Measurements from ENCODE around the gene SLC25A10.

SLC25A10 gene

GRCh38 chr17:81727324-81728031, 15.4 kb downstream of the SLC25A10 start:
- no peak for TF ChIP-seq ZNF384 (IDR thresholded peaks at IDR 0.05)
- TF ChIP-seq, protein P1, sequence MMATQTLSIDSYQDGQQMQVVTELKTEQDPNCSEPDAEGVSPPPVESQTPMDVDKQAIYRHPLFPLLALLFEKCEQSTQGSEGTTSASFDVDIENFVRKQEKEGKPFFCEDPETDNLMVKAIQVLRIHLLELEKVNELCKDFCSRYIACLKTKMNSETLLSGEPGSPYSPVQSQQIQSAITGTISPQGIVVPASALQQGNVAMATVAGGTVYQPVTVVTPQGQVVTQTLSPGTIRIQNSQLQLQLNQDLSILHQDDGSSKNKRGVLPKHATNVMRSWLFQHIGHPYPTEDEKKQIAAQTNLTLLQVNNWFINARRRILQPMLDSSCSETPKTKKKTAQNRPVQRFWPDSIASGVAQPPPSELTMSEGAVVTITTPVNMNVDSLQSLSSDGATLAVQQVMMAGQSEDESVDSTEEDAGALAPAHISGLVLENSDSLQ (IDR thresholded peaks at IDR 0.05): peak; percentile 85
- POLR2A ChIA-PET: interaction anchor here (1.2 kb wide), 1 partner anchor 24 kb away, joined by 4 read pairs; the partner anchor contains the start of gene MRPL12
- no peak for DNase-seq (ENCODE audit: extremely low spot score)
- CTCF ChIA-PET: interaction anchor here (1.3 kb wide), 1 partner anchor 142 kb away, joined by 3 read pairs; no protein-coding TSS in a partner anchor

GRCh38 chr17:81733507-81734404, 21.7 kb downstream of the SLC25A10 start:
- POLR2A ChIA-PET: interaction anchor here (1.2 to 2.5 kb wide), 4 partner anchors 21 to 136 kb away, joined by 3 to 11 read pairs (median 8); partner anchors contain the start of gene MCRIP1
- DNase-seq (ENCODE audit: extremely low spot score): peak; percentile 95
- TF ChIP-seq SP1 (IDR thresholded peaks at IDR 0.05): no peak
- TF ChIP-seq, protein P1 (IDR thresholded peaks at IDR 0.05): peak; percentile 80
- CTCF ChIA-PET: interaction anchor here (0.6 to 2.3 kb wide), 4 partner anchors 16 to 135 kb away, joined by 3 to 9 read pairs (median 4); no protein-coding TSS in a partner anchor

DNA sequence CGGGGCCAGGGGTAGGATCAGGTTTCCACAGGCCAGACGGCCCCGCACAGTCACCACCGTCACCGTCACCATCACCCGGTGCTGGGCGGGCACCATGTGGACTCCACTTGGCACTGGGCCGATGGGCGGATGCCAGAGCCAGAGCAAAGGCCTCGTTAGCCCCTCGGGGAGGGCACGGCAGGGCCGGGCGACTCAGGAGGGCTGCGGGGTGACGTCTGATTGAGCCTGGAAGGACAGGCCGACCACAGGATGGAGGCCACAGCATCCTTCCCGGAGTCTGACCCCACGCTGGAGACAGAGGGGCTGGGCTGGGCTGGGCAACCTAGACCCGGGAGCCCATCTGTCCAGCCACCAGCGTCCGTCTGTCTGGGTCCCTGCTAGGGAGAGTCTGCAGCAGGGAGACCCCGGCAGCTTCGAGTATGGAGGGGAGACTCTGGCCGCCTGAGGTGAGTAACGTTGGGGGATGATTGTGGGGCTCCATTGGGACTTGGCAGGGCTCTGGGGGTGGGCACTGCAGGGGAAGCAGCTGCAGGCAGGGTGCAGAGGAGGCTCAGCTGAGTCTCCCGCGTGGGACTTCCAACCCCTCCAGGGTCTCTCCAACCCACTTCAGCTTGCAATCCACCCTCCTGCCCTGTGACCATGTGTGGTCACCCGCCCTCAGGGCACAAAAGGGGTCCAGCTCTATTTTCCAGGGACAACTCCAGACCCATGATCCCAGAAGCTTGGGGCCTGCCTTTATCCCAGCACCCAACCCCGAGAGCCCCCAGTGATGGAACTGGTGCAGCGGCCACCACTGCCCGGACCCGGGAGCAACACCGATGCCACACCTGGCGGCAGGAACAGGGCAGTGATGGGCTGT, 22.6 kb downstream of the SLC25A10 start:
- CTCF ChIA-PET: interaction anchor here (1.3 to 2.3 kb wide), 2 partner anchors 120 to 134 kb away, joined by 3 to 9 read pairs; no protein-coding TSS in a partner anchor
- TF ChIP-seq L3MBTL2 (conservative IDR thresholded peaks at IDR 0.05): no peak
- TF ChIP-seq LEF1 (IDR thresholded peaks at IDR 0.05; ENCODE audit: borderline replicate concordance): no peak
- TF ChIP-seq FOXA1 (IDR thresholded peaks at IDR 0.05): no peak
- TF ChIP-seq BHLHE40 (IDR thresholded peaks at IDR 0.05; ENCODE audit: borderline replicate concordance): no peak
- TF ChIP-seq SUZ12 (IDR thresholded peaks at IDR 0.05): no peak
- no peak for TF ChIP-seq NFRKB (IDR thresholded peaks at IDR 0.05)
- TF ChIP-seq CTBP1 (IDR thresholded peaks at IDR 0.05; ENCODE audit: borderline replicate concordance): no peak
- TF ChIP-seq TARDBP (IDR thresholded peaks at IDR 0.05): no peak
- no peak for TF ChIP-seq ELF4 (IDR thresholded peaks at IDR 0.05)
- TF ChIP-seq ARNT (IDR thresholded peaks at IDR 0.05): no peak
- no peak for TF ChIP-seq SP1 (IDR thresholded peaks at IDR 0.05)
- no peak for TF ChIP-seq ZNF384 (IDR thresholded peaks at IDR 0.05)
- no peak for TF ChIP-seq HDGF (IDR thresholded peaks at IDR 0.05; ENCODE audit: borderline replicate concordance)
- DNase-seq (ENCODE audit: extremely low spot score): no peak
- POLR2A ChIA-PET: interaction anchor here (0.9 to 2.5 kb wide), 7 partner anchors 9 to 135 kb away, joined by 3 to 11 read pairs (median 4); partner anchors contain the start of genes MCRIP1 and MRPL12

- DNase-seq (ENCODE audit: extremely low spot score): no peak
- ChIA-PET POLR2A (interaction anchor here (0.9 to 2.5 kb wide), 7 partner anchors 10 to 134 kb away, joined by 3 to 11 read pairs (median 4); partner anchors contain the start of genes MCRIP1 and MRPL12), CTCF (interaction anchor here (1.3 to 2.3 kb wide), 2 partner anchors 119 to 133 kb away, joined by 3 to 9 read pairs; no protein-coding TSS in a partner anchor)
- no peak for TF ChIP-seq SP1 (IDR thresholded peaks at IDR 0.05)
Measured at GRCh38 chr17:81735264-81736102, 23.4 kb downstream of the SLC25A10 start.

- ChIA-PET POLR2A (interaction anchor here (0.9 to 1.3 kb wide), 2 partner anchors 129 to 132 kb away, joined by 3 to 4 read pairs; no protein-coding TSS in a partner anchor), CTCF (no interaction called here)
- no peak for DNase-seq (ENCODE audit: extremely low spot score)
- TF ChIP-seq ARNT (IDR thresholded peaks at IDR 0.05) (no peak), LEF1 (IDR thresholded peaks at IDR 0.05; ENCODE audit: borderline replicate concordance) (no peak), FOXM1 (IDR thresholded peaks at IDR 0.05; ENCODE audit: borderline replicate concordance) (no peak), BHLHE40 (IDR thresholded peaks at IDR 0.05; ENCODE audit: borderline replicate concordance) (no peak), ELF4 (IDR thresholded peaks at IDR 0.05) (no peak), CTBP1 (IDR thresholded peaks at IDR 0.05; ENCODE audit: borderline replicate concordance) (no peak)
Measured at GRCh38 chr17:81737947-81738800, 26.1 kb downstream of the SLC25A10 start.
